NCI-H2196 treated with DMSO at 0.1 percent for 48 hours (cell line): ENCODE data around the gene OR2V1.
"Not testable (repeated sequence)": the region's sequence is repeated elsewhere in the genome, so short reads cannot be mapped to it uniquely, and the experiment has no call there.

Source experiments
- DNase-seq: peaks from one replicate; lab custom pipeline; 2025; ENCODE audit not compliant: unreplicated experiment; lab: John Stamatoyannopoulos, UW

The OR2V1 gene

DNA sequence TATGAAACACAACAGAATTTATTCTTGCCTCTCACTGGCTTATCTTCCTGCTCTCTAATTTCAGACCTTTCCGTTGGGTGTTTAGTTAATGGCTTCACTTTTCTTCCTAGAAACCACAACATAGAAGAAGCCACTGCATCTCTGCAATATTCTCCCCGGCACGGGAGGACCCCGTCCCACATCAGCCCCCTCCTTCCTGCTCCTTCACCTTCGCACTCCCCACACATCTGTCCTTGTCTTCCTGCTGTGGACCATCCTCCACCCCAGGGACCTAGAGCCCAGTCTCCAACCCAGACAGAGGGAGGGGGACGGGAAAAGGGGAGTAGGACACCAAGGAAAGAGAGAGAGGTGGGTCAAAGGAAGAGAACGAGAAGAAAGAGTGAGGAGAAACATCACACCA lies 1.4 kb downstream of the OR2V1 start:
- no peak for DNase-seq

DNA sequence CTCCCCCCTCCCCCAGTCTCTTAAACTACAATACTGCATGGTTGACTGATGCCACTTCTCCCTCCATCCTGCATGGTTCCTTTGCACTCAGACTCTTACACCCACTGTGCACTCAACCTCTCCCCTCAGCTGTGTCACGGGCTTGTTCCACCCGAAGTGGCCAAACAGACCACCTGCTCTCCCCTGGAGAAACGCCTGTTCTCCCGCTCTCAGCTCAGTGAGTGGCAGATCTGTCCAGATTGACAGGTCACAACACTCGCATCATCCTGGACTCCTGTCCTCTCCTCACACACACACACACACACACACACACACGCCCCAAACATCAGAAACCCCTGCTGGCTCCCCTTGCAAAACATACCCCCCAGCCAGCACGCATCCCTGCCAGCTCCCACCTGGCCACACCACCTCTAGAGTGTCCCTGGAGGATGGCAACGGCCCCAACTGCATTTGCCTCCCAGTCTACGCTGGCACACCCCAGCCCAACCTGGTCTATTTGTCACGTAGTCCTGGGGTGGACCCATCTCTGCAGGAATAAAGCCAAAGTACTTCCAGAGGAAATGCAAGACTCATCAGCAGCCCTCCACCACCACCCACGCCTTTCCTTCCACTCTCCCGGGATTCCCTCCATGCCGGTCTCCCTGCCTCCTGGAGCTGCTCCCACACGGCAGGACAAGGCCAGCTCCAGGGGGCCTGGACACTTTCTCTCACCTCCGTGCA lies 2.9 kb downstream of the OR2V1 start:
- no peak for DNase-seq

DNA sequence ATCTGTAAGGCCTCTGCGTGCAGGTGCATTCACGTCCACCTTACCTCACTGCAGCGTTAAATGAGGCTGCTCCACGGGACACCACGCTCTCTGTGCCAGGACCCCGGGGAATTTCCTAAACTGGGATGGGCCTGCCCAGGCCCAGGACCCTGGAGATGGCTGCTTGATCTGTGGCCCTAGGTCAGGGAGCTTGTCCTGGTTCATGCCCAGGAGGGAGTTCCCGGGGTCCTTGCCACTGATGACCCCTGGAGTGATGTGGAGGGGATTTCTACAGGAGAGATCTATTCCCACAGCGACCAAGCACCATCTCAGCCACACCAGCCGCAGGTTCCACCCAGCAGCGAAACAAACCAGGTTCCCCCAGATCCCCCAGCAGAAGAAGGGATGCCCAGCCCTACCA lies 3.5 kb downstream of the OR2V1 start:
- DNase-seq: no peak

DNA sequence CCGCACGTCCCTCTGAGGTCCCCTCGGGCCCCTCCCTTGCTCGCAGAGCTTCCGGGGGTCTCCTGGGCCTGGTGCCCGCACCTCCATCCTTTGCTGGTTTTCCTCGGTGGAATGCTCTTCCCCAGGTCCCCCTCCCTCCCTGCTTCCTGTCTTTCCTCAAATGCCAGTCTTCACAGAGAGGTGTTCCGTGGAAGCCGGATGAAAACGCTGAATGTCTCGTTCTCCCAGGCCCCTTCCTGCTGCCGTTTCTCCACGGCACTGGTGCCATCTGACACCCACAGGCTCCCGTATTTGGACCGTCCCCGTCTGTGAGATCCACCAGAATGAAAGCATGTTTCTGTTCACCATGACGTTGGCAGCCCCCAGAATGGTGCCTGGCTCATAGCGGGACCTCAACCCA lies 4.1 kb downstream of the OR2V1 start:
- DNase-seq: no peak

DNA sequence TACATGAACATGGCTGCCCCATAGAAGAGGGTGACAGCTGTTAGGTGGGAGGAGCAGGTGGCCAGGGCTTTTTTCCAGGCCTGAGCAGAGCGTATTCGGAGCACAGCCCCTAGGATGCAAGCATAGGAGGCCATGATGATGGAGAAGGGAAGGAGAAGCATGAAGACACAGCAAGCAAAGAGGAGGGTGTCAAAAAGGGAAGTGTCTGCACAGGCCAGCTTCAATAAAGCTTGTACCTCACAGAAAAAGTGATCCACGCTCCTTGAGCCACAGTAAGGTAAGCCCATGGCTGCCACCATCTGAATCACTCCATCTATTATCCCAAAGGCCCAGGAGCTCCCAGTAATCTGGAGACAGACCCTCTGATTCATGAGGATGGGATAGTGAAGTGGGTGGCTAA lies 6.4 kb downstream of the OR2V1 start:
- no peak for DNase-seq

DNA sequence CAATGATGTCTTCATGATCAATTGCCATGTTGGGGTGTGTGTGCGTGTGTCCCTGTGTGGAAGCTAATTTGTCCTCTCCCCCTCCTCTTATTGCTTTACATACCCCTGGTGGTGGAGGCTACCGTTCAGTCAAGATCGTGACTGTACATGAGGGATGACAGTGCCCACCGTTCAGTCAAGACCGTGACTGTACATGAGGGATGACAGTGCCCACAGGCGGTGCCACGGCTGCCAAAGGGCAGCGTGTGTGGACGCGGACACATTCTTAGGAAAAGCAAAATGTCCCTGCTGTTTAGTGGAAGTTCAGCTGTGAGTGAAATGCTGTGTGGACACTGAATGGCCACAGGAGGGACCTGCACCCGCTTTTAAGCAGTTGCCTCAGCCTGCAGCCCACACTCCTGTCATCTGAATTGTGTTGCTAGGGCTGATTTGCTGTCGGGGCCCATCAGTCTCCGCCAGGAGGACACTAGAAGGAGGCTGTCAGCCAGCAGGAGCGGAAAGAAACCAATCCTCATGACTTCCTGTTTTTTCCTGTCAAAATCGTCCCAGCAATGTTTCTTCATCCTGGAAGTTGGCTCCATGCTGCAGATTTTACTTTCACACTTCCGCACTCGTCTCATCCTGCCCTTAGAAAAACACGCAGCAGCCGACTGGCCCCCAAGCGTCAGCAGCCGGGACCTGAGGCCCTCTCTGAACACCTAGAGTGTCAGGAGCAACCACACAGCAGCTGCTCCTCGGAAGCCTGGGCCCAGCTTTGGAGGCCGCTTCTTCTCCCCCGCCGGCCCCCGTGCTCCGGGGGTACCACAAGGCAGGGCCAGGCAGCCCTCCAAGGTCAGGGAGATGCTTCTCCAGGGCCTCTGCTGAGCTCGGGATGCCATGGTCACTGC lies 9.1 kb downstream of the OR2V1 start:
- no peak for DNase-seq

DNA sequence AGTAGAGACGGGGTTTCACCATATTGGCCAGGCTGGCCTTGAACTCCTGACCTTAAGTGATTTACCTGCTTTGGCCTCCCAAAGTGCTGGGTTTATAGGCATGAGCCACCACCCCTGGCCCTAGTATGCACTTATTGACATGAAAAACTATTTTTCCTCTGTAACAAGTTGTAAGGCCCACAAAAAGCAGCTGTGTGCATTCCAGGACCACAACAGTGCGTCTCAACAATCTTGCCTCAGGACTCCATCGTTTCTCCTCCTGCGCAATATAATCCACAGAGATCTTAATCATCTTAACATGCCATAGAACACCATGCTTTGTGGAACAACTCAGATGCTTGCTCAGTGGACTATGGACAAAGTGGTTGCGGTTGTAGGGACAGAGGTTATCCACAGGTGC lies 10.2 kb downstream of the OR2V1 start:
- no peak for DNase-seq

DNA sequence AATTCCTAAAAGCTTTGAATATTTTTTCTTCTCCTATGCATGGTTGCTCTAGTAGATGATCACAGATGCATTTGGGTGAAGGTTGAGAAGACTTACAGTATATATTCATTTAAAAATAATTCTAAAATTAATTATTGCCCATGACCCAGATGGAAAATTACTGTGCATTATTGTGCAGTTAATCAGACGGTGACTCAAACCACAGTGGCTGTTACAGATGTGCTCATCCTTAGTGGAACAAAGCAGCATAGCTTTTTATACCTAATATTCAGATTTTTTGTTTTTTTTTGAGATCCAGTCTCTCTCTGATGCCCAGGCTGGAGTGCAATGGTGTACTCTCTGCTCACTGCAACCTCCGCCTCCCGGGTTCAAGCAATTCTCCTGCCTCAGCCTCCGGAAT lies 10.7 kb downstream of the OR2V1 start:
- no peak for DNase-seq

DNA sequence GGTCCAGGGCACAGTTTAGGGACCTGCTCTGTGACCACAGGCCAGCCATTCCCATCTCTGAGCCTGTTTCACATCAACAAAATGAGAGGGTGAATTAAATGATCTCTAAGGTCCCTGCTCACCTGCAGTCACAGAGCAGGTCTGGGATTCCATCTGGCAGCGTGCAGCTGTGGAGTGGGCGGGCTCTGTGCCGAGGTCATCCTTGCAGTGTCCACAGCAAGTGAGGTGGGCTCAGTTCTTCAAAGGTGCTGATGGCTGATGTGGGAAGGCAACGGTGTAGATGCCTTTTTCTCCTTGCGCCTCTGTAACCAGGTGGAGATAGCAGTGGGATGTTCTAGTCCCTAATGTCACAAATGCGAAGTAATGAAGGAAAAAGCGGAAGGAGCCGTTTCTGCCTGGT lies 11.9 kb downstream of the OR2V1 start:
- no peak for DNase-seq

DNA sequence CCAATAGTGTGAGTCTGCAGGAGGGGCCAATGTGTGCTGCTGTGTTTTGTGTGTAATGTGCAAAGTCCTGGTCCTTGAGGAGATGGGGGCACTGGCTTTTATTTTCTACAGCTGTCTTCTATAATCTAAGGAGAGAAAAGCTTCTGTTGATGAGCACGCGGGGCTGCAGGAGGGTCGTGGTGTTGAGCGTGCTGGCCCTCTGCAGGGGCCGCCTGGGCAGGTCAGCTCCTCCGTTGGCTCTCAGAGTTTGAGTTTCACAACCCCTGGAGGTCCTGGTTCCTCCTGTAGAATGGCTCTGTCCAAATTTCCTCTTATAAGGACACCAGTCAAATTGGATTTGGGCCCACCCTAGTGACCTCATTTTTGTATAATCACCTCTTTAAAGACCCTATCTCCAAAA lies 12.6 kb downstream of the OR2V1 start:
- DNase-seq: no peak

DNA sequence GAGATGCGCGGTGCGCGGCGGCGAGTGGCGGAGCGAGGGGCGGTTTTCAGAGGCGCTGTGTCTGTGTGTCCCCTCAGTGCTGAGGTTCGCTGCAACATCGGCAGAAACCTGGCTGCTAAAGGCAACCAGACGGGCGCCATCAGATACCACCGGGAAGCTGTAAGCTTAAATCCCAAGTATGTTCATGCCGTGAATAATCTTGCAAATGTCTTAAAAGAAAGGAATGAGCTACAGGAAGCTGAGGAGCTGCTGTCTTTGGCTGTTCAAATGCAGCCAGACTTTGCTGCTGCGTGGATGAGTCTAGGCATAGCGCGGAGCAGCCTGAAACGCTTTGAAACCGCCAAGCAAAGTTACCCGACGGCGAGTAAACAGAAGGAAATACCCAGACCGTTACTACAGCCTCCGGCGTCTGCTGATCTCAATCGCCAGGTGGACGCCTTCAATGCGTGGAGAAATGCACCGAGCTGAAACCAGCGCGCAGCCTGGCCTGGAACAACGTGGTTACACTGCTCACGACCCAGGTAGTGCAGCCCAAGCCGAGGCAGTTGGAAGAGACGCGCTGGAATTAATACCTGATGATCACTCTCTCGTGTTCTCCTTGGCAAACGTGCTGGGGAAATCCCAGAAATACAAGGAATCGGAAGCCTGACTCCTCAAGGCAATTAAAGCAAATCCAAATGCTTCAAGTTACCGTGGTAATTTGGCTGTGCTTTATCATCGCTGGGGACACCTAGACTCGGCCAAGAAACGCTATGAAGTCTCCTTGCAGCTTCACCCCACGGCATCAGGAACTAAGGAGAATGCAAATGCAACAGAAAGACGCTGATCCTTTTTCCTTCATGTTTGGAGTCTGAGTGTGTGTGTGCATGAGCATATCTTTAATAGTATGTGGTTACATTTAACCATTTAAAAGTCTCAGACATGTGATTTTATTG lies 15.9 kb downstream of the OR2V1 start:
- no peak for DNase-seq

DNA sequence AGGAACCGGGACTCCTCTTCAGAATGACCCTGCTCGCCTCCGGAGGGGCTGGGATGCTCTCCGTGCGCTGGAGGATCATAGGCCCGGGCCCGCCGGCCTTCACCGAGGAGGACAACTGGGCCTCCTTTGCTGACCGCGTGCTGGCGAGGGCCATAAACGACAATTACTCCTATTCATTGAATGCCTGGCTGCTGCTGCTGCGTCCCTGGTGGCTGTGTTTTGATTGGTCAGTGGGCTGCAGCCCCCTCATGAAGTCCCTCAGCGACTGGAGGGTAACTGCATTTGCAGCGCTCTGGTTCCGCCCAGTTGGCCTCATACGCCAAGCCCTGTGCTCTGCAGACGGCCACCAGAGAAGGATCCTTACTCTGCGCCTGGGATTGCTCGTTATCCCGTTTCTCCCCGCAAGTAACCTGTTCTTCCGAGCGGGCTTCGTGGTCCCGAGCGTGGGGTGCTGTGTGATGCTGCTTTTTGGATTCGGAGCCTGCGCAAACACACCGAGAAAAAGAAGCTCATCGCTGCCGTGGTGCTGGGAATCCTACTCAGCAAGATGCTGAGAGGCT lies 16.6 kb downstream of the OR2V1 start:
- DNase-seq: no peak

DNA sequence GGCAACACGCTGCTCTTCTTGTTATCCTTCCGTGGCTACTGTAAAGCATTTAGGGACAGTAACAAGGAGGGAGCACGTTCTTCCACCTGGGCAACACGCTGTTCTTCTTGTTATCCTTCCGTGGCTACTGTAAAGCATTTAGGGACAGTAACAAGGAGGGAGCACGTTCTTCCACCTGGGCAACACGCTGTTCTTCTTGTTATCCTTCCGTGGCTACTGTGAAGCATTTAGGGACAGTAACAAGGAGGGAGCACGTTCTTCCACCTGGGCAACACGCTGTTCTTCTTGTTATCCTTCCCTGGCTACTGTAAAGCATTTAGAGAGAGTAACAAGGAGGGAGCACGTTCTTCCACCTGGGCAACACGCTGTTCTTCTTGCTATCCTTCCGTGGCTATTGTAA lies 17.4 kb downstream of the OR2V1 start:
- DNase-seq: not testable (repeated sequence)

DNA sequence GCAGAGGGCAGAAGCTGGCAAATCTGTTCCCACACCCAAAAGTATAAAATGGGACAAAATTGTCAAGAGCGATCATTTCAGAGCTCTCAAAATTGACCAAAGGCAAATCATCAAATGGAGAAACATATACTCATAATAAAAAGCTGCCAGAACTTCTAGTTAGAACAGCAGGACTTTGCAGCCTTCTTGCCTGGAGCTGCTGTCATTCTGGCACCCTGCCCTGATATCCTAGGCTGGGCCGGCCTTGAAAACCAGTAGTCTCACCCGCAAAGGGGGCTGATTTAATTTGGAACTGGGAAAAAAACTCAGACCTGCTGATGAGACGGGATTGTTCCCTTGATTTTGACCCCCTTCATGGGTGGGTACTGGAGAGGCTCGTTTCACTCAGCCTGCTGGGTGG lies 18.5 kb downstream of the OR2V1 start:
- no peak for DNase-seq

DNA sequence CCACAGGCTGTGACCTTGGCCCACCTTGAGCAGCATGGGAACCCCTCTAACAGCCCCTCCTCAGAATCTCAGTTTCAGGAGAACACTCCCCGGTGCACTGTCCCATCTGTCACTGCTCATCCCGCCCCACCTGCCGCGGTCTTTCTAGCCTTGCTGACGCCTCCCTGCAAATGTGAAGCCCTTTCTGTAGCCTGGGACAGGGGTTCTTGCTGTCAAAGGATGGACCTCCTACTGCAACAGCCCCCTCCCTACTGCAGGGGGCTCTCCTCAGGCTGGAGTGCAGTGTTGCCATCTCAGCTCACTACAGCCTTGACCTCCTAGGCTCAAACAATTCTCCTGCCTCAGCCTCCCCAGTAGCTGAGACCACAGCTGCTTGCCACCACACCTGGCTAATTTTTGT lies 20.0 kb downstream of the OR2V1 start:
- no peak for DNase-seq

DNA sequence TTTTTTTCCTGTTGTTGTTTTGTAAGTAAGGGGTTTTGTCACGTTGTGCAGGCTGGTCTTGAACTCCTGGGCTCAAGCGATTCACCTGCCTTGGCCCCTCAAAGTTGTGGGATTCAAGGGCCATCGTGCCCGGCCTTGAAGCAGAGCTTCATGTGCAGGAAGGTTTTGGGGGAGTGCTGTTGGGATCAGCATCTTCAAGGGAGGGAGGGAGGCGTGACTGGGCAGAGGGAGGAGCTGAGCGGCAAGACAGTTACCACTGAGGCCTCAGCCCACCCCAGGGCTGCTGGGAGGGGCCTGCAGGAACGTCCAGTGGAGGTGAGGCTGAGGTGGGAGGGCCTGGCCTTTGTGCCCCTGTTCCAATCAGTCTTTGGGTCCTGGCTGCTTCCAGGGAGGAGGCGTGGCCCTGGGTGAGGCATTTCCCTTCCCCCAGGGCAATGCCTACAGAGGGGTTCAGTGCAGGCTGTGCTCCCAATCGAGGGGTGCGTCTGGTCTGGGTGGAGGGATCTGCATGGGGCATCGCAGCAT lies 21.4 kb downstream of the OR2V1 start:
- DNase-seq: no peak

DNA sequence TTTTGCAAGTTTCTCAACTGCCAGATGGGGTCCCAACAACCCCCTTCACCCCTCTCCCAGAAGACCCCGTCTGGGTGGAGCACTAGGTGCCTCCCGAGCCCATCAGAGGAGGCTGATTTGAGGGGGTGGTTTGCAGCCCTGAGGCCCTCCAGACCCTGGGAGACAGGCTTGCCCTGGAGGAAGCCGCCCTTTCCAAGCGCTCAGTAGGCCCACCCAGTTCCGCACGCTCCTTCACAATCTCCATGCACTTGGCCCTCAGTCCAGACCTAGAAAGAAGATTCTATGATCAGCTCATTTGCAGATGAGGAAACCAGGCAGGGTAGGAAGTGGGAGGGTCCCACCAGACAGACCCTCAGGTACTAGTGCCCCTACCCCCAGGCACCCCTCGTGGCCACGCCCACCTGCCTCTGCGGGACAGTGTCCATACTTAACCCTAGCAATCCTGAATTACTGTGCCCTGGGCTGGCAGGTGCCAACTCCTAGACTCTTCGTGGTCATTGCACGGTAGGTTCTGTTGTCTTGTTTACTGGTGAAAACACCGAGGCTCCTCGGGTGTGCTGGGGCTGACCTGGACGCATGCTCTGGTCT lies 22.3 kb downstream of the OR2V1 start:
- no peak for DNase-seq

DNA sequence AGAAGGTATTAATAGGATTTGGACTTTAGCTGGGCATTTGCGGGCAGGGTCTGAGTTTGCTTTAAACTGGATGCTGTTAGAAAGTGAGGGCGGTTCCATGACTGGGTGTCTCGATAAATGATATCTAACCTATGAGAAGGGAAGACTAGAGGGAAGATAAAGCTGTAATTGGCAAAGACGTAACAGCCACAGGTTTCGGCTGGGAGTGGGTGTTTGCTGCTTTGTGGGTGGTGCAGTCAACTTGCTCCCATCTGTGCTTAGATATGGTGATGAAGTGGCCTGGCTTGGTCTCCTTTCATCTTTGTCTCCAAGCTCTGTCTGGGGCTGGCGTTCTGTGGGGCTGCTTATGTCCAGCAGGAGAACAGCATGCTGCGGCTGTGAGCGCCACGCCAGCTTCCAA lies 23.3 kb downstream of the OR2V1 start:
- no peak for DNase-seq

DNA sequence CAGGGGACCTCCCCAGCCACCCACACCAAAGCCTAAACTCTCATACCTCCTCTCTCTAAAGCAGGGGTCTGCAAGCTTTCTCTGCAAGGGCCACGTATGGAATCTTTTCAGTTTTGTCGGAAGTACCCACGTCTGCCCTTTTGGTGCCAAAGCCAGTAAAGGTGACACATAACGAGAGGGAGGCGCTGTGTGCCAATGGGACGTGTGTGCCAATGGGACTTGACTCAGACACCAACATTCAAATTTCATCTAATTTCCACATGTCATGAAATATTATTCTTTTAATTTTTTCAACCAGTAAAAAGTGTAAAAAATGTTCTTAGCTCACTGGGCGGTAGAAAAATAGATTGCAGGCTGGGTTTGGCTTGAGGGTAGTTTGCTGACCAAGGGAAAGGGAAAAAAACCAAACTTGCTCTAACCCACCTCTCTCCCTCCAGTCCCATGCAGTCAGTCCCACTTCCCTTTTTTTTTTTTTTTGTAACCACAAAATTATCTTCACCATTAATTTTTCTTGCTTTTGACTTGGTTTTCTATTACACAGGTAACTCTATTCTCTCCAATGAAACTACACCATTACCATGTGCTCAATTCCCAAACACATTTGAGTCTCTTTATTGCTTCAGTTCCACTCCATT lies 25.5 kb downstream of the OR2V1 start:
- DNase-seq: no peak
